ENCODE measurements around the gene KLB.
"Not testable (repeated sequence)": the region's sequence is repeated elsewhere in the genome, so short reads cannot be mapped to it uniquely, and the experiment has no call there.

The KLB gene

GRCh38 chr4:39426728-39427127 is 20.0 kb downstream of the KLB start:
- no peak for DNase-seq (ENCODE audit: low read depth in 3 of 3)

- DNase-seq (ENCODE audit: low read depth in 3 of 3), result no peak
Measured at GRCh38 chr4:39427520-39428114, 20.9 kb downstream of the KLB start.

GRCh38 chr4:39429476-39430334 is 23.0 kb downstream of the KLB start:
- DNase-seq (ENCODE audit: low read depth in 3 of 3), result no peak

DNA sequence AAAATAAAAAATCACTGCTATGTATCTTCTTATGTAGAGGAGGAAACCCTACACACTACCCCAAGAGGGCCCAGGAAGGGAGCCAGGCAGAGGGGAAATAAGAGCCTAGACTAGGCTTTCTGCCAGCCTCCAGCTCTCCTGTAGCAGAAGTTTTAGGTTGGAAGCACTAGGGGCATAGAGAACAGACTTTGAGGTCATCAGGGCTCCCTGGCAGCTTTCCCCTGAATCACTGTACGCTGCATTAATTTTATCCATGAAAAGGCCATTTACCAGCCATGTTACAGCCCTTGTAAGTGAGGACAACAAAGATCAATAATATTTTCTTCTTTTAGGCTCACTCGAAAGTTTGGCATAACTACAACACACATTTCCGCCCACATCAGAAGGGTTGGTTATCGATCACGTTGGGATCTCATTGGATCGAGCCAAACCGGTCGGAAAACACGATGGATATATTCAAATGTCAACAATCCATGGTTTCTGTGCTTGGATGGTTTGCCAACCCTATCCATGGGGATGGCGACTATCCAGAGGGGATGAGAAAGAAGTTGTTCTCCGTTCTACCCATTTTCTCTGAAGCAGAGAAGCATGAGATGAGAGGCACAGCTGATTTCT is 27.3 kb downstream of the KLB start:
- DNase-seq (ENCODE audit: low read depth in 3 of 3), result no peak

- DNase-seq (ENCODE audit: low read depth in 3 of 3), result no peak
Measured at GRCh38 chr4:39435659-39436563, 29.2 kb downstream of the KLB start.

DNA sequence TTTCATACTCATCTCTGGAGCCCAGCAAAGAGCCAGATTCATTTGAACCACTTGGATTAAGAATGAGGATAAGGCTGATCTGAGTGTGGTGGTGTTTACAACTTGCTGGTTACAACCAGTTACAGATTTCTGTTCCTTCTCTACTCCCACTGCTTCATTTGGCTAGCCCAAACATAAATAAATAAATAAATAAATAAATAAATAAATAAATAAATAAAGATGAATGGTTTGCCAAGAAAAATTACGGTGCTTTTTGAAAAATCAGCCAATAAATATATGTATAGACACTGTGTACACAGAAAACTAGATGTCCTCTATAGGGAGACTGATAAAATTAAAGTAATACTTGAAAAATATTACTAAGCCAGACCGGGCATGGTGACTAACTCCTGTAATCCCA is 34.9 kb downstream of the KLB start:
- DNase-seq (ENCODE audit: low read depth in 3 of 3), result no peak

- DNase-seq (ENCODE audit: low read depth in 3 of 3), result no peak
Measured at GRCh38 chr4:39442998-39443397, 36.3 kb downstream of the KLB start.

DNA sequence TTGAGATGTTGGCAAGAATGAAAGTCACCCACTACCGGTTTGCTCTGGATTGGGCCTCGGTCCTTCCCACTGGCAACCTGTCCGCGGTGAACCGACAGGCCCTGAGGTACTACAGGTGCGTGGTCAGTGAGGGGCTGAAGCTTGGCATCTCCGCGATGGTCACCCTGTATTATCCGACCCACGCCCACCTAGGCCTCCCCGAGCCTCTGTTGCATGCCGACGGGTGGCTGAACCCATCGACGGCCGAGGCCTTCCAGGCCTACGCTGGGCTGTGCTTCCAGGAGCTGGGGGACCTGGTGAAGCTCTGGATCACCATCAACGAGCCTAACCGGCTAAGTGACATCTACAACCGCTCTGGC is 39.7 kb downstream of the KLB start:
- no peak for DNase-seq (ENCODE audit: low read depth in 3 of 3)

- DNase-seq (ENCODE audit: low read depth in 3 of 3), result no peak
Measured at GRCh38 chr4:39446842-39447573, 40.3 kb downstream of the KLB start.

DNA sequence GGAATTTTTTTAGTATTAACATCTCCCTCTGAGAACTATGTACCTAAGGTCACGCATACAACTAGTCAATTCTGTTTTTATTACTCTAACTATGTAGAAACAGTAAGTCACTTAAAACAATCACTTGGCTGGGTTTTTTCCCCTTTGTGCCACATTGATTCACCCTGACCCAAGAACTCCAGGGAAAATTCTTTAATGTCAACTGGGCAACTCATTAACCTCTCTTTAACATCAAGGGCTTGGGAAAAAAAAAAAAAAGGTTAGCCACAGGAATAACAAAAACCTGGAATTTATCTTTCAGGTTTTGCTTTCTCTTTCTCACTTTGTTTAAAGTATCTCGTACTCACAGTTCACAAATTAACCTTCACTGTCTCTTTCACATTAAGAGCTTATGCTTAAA is 43.9 kb downstream of the KLB start:
- DNase-seq (ENCODE audit: low read depth in 3 of 3), result no peak

DNA sequence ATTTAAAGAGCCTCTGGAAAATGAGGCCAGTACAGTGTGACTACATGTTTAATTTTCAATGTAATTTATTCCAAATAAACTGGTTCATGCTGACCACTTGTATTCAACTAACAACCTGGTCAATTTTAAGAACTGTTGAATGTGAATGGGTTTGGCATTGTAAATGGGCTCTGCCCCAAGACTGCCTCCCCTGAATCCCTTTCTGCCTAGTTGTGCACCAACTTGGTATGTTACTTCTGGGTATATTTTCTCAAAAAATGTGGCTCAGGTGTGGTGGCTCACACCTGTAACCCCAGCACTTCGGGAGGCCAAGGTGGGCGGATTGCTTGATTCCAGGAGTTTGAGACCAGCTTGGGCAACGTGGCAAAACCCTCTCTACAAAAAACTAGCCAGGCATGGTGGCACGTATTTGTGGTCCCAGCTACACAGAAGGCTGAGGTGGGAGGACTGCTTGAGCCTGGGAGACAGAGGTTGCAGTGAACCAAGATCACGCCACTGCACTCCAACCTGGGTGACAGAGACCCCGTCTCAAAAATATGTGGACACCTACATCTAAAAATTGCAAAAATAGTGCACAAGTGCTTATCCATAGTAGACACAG is 44.8 kb downstream of the KLB start:
- DNase-seq (ENCODE audit: low read depth in 3 of 3), result no peak

- no peak for DNase-seq (ENCODE audit: low read depth in 3 of 3)
Measured at GRCh38 chr4:39452153-39452859, 45.6 kb downstream of the KLB start.

GRCh38 chr4:39452860-39453587 is 46.3 kb downstream of the KLB start:
- DNase-seq (ENCODE audit: low read depth in 3 of 3), result no peak

DNA sequence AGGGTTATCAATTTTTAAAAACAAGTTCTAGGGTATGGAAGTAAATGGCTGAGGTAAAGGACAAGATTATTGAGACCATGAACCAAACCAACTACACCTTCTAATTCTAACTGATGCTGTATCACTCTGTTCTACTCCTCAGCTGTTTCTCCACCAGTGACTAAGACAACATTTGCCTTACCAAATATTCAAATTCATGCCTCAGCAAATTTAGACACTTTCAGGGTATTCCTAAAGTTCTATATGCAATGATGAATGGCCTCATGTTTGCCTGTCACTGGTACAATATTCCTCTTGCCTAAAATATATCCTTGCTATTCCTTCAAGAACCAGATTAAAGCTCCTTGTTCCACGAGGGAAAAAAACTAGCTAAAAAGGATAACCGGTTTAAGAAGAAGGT is 47.0 kb downstream of the KLB start:
- DNase-seq (ENCODE audit: low read depth in 3 of 3), result no peak

GRCh38 chr4:39455486-39455885 is 48.8 kb downstream of the KLB start:
- DNase-seq (ENCODE audit: low read depth in 3 of 3), result no peak

DNA sequence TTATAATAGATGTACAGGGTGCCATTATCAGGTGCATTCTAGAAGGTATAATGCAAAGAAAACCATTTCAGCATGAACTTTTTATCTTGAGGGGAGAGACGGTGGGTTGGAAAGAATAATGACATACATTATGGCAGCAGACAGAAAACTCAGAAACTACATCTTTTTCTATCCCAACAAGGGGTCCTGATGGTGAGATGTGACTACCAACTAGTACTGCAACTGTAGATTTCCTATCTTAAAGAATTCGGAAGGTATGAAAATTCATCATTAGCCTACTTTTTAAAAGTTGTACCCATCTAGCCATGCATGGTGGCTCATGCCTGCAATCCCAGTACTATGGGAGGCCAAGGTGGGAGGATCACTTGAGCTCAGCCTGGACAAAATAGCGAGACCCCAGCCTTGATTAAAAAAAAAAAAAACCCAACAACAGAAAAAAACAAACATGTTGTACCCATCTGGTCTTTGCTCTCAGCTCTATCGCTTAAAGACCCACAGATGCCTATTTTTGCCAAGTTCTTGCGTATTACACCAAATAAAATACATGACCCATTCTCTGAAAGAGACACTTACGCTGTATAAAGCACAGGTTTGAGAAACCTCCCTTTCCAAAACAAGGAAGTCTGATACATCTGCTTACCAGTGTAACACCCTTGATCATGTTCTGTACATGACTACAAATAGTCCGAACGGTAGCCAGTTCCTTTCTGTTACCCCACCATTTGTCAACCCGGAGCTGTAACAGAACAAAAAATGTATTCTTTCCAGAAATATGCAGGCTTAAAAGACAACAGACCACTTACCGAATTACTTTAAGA is 50.4 kb downstream of the KLB start:
- no peak for DNase-seq (ENCODE audit: low read depth in 3 of 3)

- not testable (repeated sequence) for DNase-seq (ENCODE audit: low read depth in 3 of 3)
Measured at GRCh38 chr4:39458161-39458504, 51.4 kb downstream of the KLB start.

DNA sequence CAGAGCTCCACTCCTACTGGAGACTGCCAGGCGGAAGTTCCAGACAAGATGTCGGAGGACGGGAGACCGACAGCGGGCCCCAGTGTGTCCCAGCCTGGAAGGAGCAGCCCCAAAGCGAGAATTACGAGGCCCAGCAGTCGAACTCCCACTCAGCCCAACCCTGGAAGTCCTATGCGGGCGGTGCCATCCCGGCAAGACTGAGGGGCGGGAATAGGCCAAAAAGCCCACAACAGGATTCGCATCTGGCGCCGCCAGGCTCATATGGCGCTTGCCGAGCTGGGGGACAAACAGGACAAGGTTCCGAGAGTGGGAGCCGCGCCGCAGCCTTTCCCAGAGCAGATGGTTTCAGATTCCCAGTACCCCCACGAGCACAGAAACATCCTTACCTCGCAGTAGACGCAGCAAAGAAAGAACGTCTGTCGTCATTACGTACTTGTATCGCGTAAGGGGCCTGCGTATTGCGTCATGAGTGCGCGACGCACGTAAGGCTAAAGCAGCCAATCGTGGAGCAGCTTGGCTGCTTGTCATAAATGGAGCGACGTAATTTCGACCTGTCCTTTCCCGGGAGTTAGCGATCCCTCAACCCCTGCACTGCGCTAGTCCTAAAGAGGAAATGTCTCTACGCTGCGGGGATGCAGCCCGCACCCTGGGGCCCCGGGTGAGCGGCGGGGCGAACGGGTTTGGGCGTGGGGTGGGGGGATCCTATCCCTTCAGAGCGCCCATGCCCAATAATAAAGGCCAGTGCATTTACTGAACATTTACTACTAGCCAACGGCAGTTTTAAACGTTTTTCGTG is 52.0 kb downstream of the KLB start, which contains the start of the genes LIAS and RPL9:
LIAS (plus strand) TSS at position 552 of the 796 bp plus-strand sequence; CDS start at position 614, 62 bp downstream.
RPL9 (minus strand) TSS at position 418 of the 796 bp plus-strand sequence. CDS start 483 bp downstream, outside the sequence.
- peak; percentile 76 to 88 (median 87) for DNase-seq (ENCODE audit: low read depth in 3 of 3)
